Islet precursor cell (in vitro differentiated cells): ENCODE results near the gene SPON2.
"Not testable (repeated sequence)": the region's sequence is repeated elsewhere in the genome, so short reads cannot be mapped to it uniquely, and the experiment has no call there.

Experiments used
- DNase-seq: peaks from one replicate; pipeline ENCODE4 v3.0.0-alpha.2; 2018

Gene SPON2

GRCh38 chr4:1139860-1140259 lies 32.5 kb downstream of the SPON2 start:
- no peak for DNase-seq

- no peak for DNase-seq
These were observed 34.5 kb downstream of the SPON2 start for GRCh38 chr4:1137850-1138249.

GRCh38 chr4:1137063-1137776 lies 35.2 kb downstream of the SPON2 start:
- no peak for DNase-seq

GRCh38 chr4:1136048-1136447 lies 36.3 kb downstream of the SPON2 start:
- peak; percentile 61 for DNase-seq

GRCh38 chr4:1133033-1133432 lies 39.4 kb downstream of the SPON2 start:
- no peak for DNase-seq

- DNase-seq, result peak; percentile 77
These were observed 41.8 kb downstream of the SPON2 start for GRCh38 chr4:1130316-1131186.

- peak; percentile 50 for DNase-seq
These were observed 45.9 kb downstream of the SPON2 start for GRCh38 chr4:1126506-1126905.

GRCh38 chr4:1125466-1125865 lies 46.9 kb downstream of the SPON2 start:
- not testable (repeated sequence) for DNase-seq

- DNase-seq, result peak; percentile 43
These were observed 47.6 kb downstream of the SPON2 start for GRCh38 chr4:1124818-1125217.

GRCh38 chr4:1122505-1122904 lies 49.9 kb downstream of the SPON2 start:
- DNase-seq, result no peak
